HepG2 (cell line): ENCODE results near the gene PLEKHG5. TPM values are rescaled to one million over a fixed set of nuclear protein-coding genes. Genes with fewer than 3 reads are reported as not detected.
A peak's percentile ranks its signal among the peaks of the same experiment; 100 is the strongest.

Source experiments
- ATAC-seq: fragments of 200-7000 bp; cut with Tn5 transposase; 3 replicates; pipeline ENCODE4 v1.9.1; 2020; ENCODE audit warnings: mild to moderate bottlenecking, moderate library complexity
- BruUV-seq: library from RNA; stranded (reverse); fragments of 400-500 nt; replicated peaks from 2 replicates; lab custom pipeline; 2021; lab: Mats Ljungman, UMichigan
- CTCF ChIA-PET: fragments of 300-600 bp; formaldehyde crosslinking; extraction: SDS; loops from one replicate; lab custom pipeline; 2021; ENCODE audit warnings: low total read pairs, inconsistent platforms, low intra/inter-chr PET ratio; lab: Yijun Ruan, JAX
- POLR2A ChIA-PET: fragments of 350-600 bp; sonication (Branson Sonifier 250); formaldehyde crosslinking; loops from one replicate; lab custom pipeline; 2020; ENCODE audit warnings: antibody characterized with exemption, inconsistent platforms; lab: Yijun Ruan, JAX
- DNase-seq: peaks from one replicate; pipeline ENCODE4 v3.0.0-alpha.2; 2015; ENCODE audit warnings: low spot score
- FAIRE-seq: peaks from 3 replicates; lab custom pipeline; 2011; peaks lifted over from hg19 to GRCh38; lab: Jason Lieb, UNC
- H2AFZ ChIP-seq: one replicate; pipeline ENCODE4 v1.6.1; 2011; ENCODE audit warnings: low read length, inconsistent platforms
- H3K27ac ChIP-seq: fragments of 300-600 bp; 3 replicates; pipeline ENCODE4 v1.8.0; 2011; ENCODE audit warnings: mixed run types, mild to moderate bottlenecking, mixed read lengths, low read length, inconsistent platforms; ENCODE audit not compliant: insufficient read depth; ENCODE audit errors: extremely low read length
- H3K27me3 ChIP-seq, 2 experiments: fragments of 200-600 bp in 1 of 2; 2 replicates in 1 of 2; 3 replicates in 1 of 2; pipeline versions ENCODE4 v1.6.0 to v1.8.0; 2011; ENCODE audit warnings: low read length in 2 of 2, mild to moderate bottlenecking in 2 of 2, moderate library complexity in 2 of 2, inconsistent platforms in 1 of 2; ENCODE audit not compliant: insufficient read depth in 2 of 2, control insufficient read depth in 1 of 2
- H3K36me3 ChIP-seq, 2 experiments: fragments of 200-600 bp in 1 of 2; replicated peaks in 1 of 2; 2 replicates in 1 of 2; 3 replicates in 1 of 2; pipeline versions ENCODE4 v1.5.1 to v1.8.0; 2011; ENCODE audit warnings: low read length in 2 of 2, inconsistent platforms in 1 of 2; ENCODE audit not compliant: insufficient read depth in 2 of 2, control insufficient read depth in 1 of 2
- H3K4me1 ChIP-seq: 2 replicates; pipeline ENCODE4 v1.5.1; 2012; ENCODE audit warnings: low read length, inconsistent platforms; ENCODE audit not compliant: insufficient read depth
- H3K4me2 ChIP-seq: 2 replicates; pipeline ENCODE4 v1.6.0; 2011; ENCODE audit warnings: low read depth, low read length, inconsistent platforms
- H3K4me3 ChIP-seq, 3 experiments: fragments of 200-600 bp in 1 of 3; sonication (generic), shearing (Covaris generic) in 1 of 3; replicated peaks in 1 of 3; 2 replicates each; pipeline ENCODE4 v1.5.1; 2011 to 2016; ENCODE audit warnings: low read length in 3 of 3, inconsistent platforms in 2 of 3, low read depth in 2 of 3, mild to moderate bottlenecking in 2 of 3, control low read depth in 1 of 3, mixed read lengths in 1 of 3; ENCODE audit not compliant: insufficient read depth in 1 of 3
- H3K79me2 ChIP-seq: one replicate; pipeline ENCODE4 v1.6.1; 2011; ENCODE audit warnings: low read length, inconsistent platforms; ENCODE audit not compliant: insufficient read depth
- H3K9ac ChIP-seq: 2 replicates; pipeline ENCODE4 v1.6.0; 2011; ENCODE audit warnings: mild to moderate bottlenecking, low read depth, low read length, inconsistent platforms; ENCODE audit not compliant: insufficient read depth
- H3K9me3 ChIP-seq: 2 replicates; pipeline ENCODE4 v1.5.1; 2012; ENCODE audit warnings: mild to moderate bottlenecking, low read length
- H4K20me1 ChIP-seq: 2 replicates; pipeline ENCODE4 v1.6.0; 2011; ENCODE audit warnings: inconsistent platforms, mild to moderate bottlenecking, low read length, moderate library complexity; ENCODE audit not compliant: insufficient read depth
- CEBPZ ChIP-seq: IDR thresholded peaks from 2 replicates; pipeline ENCODE4 v1.6.1; 2012; ENCODE audit warnings: low read length, improper control_type of control experiment
- GATAD1 ChIP-seq: IDR thresholded peaks from 2 replicates; pipeline ENCODE4 v1.6.1; 2016; ENCODE audit warnings: missing genetic modification reagents, missing compliant biosample characterization
- HIVEP1 ChIP-seq: sonication (generic); formaldehyde crosslinking; IDR thresholded peaks from 2 replicates; pipeline ENCODE4 v1.4.0; 2020; ENCODE audit warnings: mild to moderate bottlenecking, missing genetic modification reagents
- HNRNPK ChIP-seq: fragments of 200-400 bp; formaldehyde crosslinking; IDR thresholded peaks from 2 replicates; pipeline ENCODE4 v1.6.1; 2018; ENCODE audit warnings: low read length, low read depth, moderate library complexity, mild to moderate bottlenecking; ENCODE audit not compliant: poor library complexity, severe bottlenecking
- NFE2L1 ChIP-seq: sonication (generic); formaldehyde crosslinking; IDR thresholded peaks from 2 replicates; pipeline ENCODE4 v1.4.0; 2020; ENCODE audit warnings: missing genetic modification reagents, mild to moderate bottlenecking, borderline replicate concordance
- PRMT3 ChIP-seq: sonication (generic); formaldehyde crosslinking; IDR thresholded peaks from 2 replicates; pipeline ENCODE4 v1.8.1; 2022; ENCODE audit warnings: low read depth, mild to moderate bottlenecking, moderate library complexity, missing genetic modification reagents, borderline replicate concordance
- SMAD3 ChIP-seq: sonication (generic); formaldehyde crosslinking; IDR thresholded peaks from 2 replicates; pipeline ENCODE4 v1.4.0; 2020; ENCODE audit warnings: missing genetic modification reagents
- THAP8 ChIP-seq: sonication (generic); formaldehyde crosslinking; IDR thresholded peaks from 2 replicates; pipeline ENCODE4 v1.5.1; 2020; ENCODE audit warnings: missing genetic modification reagents, mild to moderate bottlenecking, borderline replicate concordance
- TRIM22 ChIP-seq: fragments of 450-650 bp; IDR thresholded peaks from 2 replicates; pipeline ENCODE4 v1.6.1; 2017
- ZNF24 ChIP-seq: fragments of 450-650 bp; IDR thresholded peaks from 2 replicates; pipeline ENCODE4 v1.6.1; 2017; ENCODE audit warnings: antibody characterized with exemption, mild to moderate bottlenecking
- ZNF30 ChIP-seq: sonication (generic); formaldehyde crosslinking; IDR thresholded peaks from 2 replicates; pipeline ENCODE4 v1.5.0; 2020; ENCODE audit warnings: mild to moderate bottlenecking, missing genetic modification reagents
- ZNF33B ChIP-seq: sonication (generic); formaldehyde crosslinking; IDR thresholded peaks from 2 replicates; pipeline ENCODE4 v1.5.1; 2020; ENCODE audit warnings: mild to moderate bottlenecking, missing genetic modification reagents
- ZNF414 ChIP-seq: sonication (generic); formaldehyde crosslinking; IDR thresholded peaks from 2 replicates; pipeline ENCODE4 v1.5.0; 2020; ENCODE audit warnings: missing genetic modification reagents
- ZNF704 ChIP-seq: sonication (generic); formaldehyde crosslinking; IDR thresholded peaks from 2 replicates; pipeline ENCODE4 v1.8.1; 2023; ENCODE audit warnings: mild to moderate bottlenecking, inconsistent platforms, moderate library complexity, missing genetic modification reagents, borderline replicate concordance
- WGBS: methylation state at CpG from one replicate; pipeline ENCODE4 v1.1.6; 2017; ENCODE audit warnings: low lambda C conversion rate; 5-methylcytosine and 5-hydroxymethylcytosine counted together
- in situ Hi-C: cut with HindIII; loops from 2 replicates; pipeline ENCODE4 v1.10.0; 2017; ENCODE audit warnings: low pct_unique_long_range_greater_than_20kb; ENCODE audit not compliant: extremely low pct_ligation_motif_present
- intact Hi-C: fragments of 100-400 bp; cut with micrococcal nuclease; formaldehyde crosslinking; loops from one replicate; pipeline ENCODE4 v1.10.0; 2022; ENCODE audit not compliant: unreplicated experiment
- polyA plus RNA-seq, 8 experiments: library from polyadenylated mRNA; depleted of rRNA in 3 of 8; stranded (reverse) in 7 of 8; unstranded in 1 of 8; fragments of >200 nt; fragmentation: Illumina TruSeq in 4 of 8; extraction: Trizol in 4 of 8; gene quantifications; 2 replicates each; pipeline versions ENCODE4 v1.2.1 to v1.2.3, GENCODE V29; 2011 to 2016; ENCODE audit warnings: low read depth in 4 of 8, missing spikeins in 1 of 8, mixed read lengths in 1 of 8; ENCODE audit not compliant: insufficient read depth in 1 of 8
- total RNA-seq, 5 experiments: library from RNA; depleted of rRNA; stranded (reverse); fragments of >200 nt; fragmentation: Illumina TruSeq; extraction: Trizol; gene quantifications; 2 replicates each; pipeline ENCODE4 v1.2.3, GENCODE V29; 2016; ENCODE audit warnings: low read depth in 1 of 5

The PLEKHG5 gene
- total and polyA plus RNA-seq, 2 of the 13 experiments (the other 11 are each of a cell fraction or from before 2014, with no cell fraction given): 1.9 to 3.5 TPM

GRCh38 chr1:6447016-6447817 lies 44.2 kb downstream of the PLEKHG5 start (continued):
- TF ChIP-seq PRMT3 (CRISPR knock-in tag) (no peak), GATAD1 (peak; percentile 76; the same call in 1 of the 2 replicates), ZNF30 (CRISPR knock-in tag) (no peak; the same call in 1 of the 2 replicates), ZNF704 (CRISPR knock-in tag) (peak; percentile 2; the same call in 1 of the 2 replicates), TRIM22 (no peak), THAP8 (no peak; the same call in 1 of the 2 replicates), HNRNPK (peak; percentile 92)

- H3K9ac ChIP-seq: peak overlapping the region; percentile 85
- FAIRE-seq (peak; percentile 34), ATAC-seq (no peak), DNase-seq (no peak)
- ChIA-PET CTCF (interaction anchor here (0.9 kb wide), 1 partner anchor 18 kb away, joined by 3 read pairs; no protein-coding TSS in a partner anchor), POLR2A (interaction anchor here (1.0 to 1.5 kb wide), 4 partner anchors 12 to 44 kb away, joined by 3 to 5 read pairs (median 4); no protein-coding TSS in a partner anchor)
- H3K4me1 ChIP-seq: peaks cover 45% of the 10 kb centered on the region
- no TSS peak for BruUV-seq
- intact Hi-C loops (loop anchor here (2.0 to 10.0 kb wide), 2 partner anchors 18 to 652 kb away; no protein-coding TSS in a partner anchor), in situ Hi-C loops (no loop called here)
- peak overlapping the region; percentile 60 to 78 (median 63) for H3K4me3 ChIP-seq
- H3K36me3 ChIP-seq: peaks cover 0 to 3% of the 10 kb centered on the region in 2 experiments; a peak in 2 of 5 replicates
- H3K79me2 ChIP-seq: peaks cover 19% of the 10 kb centered on the region
- peak overlapping the region; percentile 91 for H3K27ac ChIP-seq
- H4K20me1 ChIP-seq: 0 out of 2 replicates have a peak, but pooled peaks cover 6% of the 10 kb centered on the region
- peak overlapping the region; percentile 99 for H3K4me2 ChIP-seq
- no peaks in the 10 kb centered on the region for H3K9me3 ChIP-seq
- H3K27me3 ChIP-seq: peaks cover 0 to 1% of the 10 kb centered on the region in 2 experiments; a peak in 2 of 5 replicates
- WGBS: no CpG with 5 or more reads among the region's 4 CpGs
- H2AFZ ChIP-seq: no peak overlapping the region
- no peak for TF ChIP-seq ZNF414
- no peak for TF ChIP-seq CEBPZ
- TF ChIP-seq SMAD3 (CRISPR knock-in tag): no peak
- peak; percentile 47; the same call in 1 of the 2 replicates for TF ChIP-seq NFE2L1 (CRISPR knock-in tag)
- 0 out of 2 replicates have a peak, but pooled peaks have one; percentile 6 for TF ChIP-seq HIVEP1 (CRISPR knock-in tag)
- TF ChIP-seq ZNF33B: no peak
- TF ChIP-seq ZNF24: no peak
These were observed 44.8 kb downstream of the PLEKHG5 start for GRCh38 chr1:6446665-6447015.
